ENCODE measurements around the gene REEP3.
A peak's percentile ranks its signal among the peaks of the same experiment; 100 is the strongest.
"Not testable (repeated sequence)": the region's sequence is repeated elsewhere in the genome, so short reads cannot be mapped to it uniquely, and the experiment has no call there.

The REEP3 gene

DNA sequence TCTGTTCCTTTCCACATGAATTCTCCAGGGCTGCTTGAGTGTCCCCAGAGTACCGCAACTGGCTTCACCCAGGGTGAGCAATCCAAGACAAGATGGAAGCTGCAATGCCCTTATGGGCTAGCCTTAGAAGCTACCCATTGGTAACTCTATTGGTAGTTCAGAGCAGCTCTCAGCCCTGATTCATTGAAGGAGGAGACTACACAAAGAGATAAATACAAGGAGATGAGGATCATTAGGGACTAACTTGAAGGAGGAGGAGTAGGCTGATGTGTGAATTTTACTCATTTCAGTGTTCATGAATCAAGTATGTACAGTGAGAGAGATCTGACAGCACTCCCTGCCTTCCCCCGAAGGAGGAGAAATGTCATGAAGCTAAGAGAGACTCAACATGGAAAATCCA, 124.0 kb downstream of the REEP3 start:
- no peaks in the 10 kb centered on the region for H3K36me3 ChIP-seq (ENCODE audit: control insufficient read depth, insufficient read depth, low read length)
- no peak overlapping the region for H3K4me3 ChIP-seq (ENCODE audit: low read length)
- no peaks in the 10 kb centered on the region for H3K27me3 ChIP-seq (ENCODE audit: control insufficient read depth, insufficient read depth, low read length)
- no peak overlapping the region for H3K9ac ChIP-seq (ENCODE audit: low read length)
- H3K27ac ChIP-seq (ENCODE audit: low read depth, low read length), result peak overlapping the region; percentile 6
- no peaks in the 10 kb centered on the region for H3K4me1 ChIP-seq (ENCODE audit: control insufficient read depth, insufficient read depth, low read length)

DNA sequence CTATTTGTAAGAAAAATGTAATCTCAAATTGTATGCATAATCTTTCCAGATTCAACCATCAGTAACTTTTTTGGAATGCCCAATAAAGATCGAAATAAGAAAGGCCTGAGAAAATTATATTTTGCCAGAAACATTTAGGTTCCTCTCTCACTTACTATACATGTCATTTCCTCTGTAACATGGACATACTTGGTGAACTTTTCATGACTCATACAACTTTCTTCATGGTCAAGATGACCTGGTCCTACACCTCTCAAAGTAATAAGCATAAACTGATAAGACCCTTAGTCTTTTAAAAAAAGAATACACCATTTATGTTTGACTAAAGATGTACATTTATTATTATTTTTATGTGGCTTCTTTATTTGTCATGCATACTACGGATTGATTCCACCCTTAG, 125.3 kb downstream of the REEP3 start:
- Histone ChIP-seq H3K27me3 (ENCODE audit: control insufficient read depth, insufficient read depth, low read length) (no peaks in the 10 kb centered on the region), H3K4me3 (ENCODE audit: low read length) (no peak overlapping the region), H3K27ac (ENCODE audit: low read depth, low read length) (no peak overlapping the region)

DNA sequence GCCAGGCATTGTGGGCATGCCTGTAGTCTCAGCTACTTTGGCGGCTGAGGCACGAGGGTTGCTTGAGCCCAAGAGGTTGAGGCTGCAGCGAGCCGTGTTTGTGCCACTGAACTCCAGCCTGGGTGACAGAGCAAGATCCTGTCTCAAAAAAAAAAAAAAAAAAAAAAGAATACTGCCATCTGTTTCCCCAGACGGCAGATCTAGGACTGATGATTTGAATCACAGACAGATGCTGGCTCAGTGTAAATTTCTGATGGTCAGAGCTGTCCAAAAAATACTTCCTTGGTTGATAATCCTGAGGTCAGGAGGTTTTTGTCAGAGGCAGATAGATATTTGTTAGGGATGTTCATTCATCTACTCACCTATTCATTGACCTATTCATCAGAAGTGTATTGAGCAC, 130.7 kb downstream of the REEP3 start:
- no peak overlapping the region for H3K4me3 ChIP-seq (ENCODE audit: low read length)
- H3K9ac ChIP-seq (ENCODE audit: low read length), result no peak overlapping the region
- H3K36me3 ChIP-seq (ENCODE audit: control insufficient read depth, insufficient read depth, low read length), result no peaks in the 10 kb centered on the region
- H3K4me1 ChIP-seq (ENCODE audit: control insufficient read depth, insufficient read depth, low read length), result no peaks in the 10 kb centered on the region
- no peaks in the 10 kb centered on the region for H3K27me3 ChIP-seq (ENCODE audit: control insufficient read depth, insufficient read depth, low read length)
- H3K27ac ChIP-seq (ENCODE audit: low read depth, low read length), result no peak overlapping the region

More for the DNA sequence above, 125.3 kb downstream of the REEP3 start:
- no peaks in the 10 kb centered on the region for H3K4me1 ChIP-seq (ENCODE audit: control insufficient read depth, insufficient read depth, low read length)
- H3K9ac ChIP-seq (ENCODE audit: low read length), result no peak overlapping the region
- no peaks in the 10 kb centered on the region for H3K36me3 ChIP-seq (ENCODE audit: control insufficient read depth, insufficient read depth, low read length)

DNA sequence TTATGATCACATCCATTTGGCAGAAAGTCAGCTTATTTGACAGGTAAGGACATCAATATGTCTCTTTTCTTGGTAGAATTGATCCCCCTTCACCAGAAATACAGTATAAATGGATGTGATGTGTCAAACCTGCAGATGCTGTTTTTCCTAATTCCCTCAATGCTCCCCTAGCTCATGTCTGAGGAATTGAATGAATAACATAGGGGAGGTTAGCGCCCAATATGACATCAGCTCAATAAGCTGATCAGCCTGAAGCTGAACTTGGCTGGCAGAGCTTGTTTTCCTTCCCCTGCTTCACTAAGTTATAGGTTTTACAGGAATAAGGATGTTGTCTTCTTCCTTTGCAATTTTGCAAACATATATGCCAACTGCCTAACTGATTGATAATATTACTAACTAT, 132.5 kb downstream of the REEP3 start:
- no peak overlapping the region for H3K9ac ChIP-seq (ENCODE audit: low read length)
- no peaks in the 10 kb centered on the region for H3K27me3 ChIP-seq (ENCODE audit: control insufficient read depth, insufficient read depth, low read length)
- no peak overlapping the region for H3K27ac ChIP-seq (ENCODE audit: low read depth, low read length)
- H3K4me1 ChIP-seq (ENCODE audit: control insufficient read depth, insufficient read depth, low read length), result no peaks in the 10 kb centered on the region
- H3K4me3 ChIP-seq (ENCODE audit: low read length), result no peak overlapping the region
- H3K36me3 ChIP-seq (ENCODE audit: control insufficient read depth, insufficient read depth, low read length), result no peaks in the 10 kb centered on the region

DNA sequence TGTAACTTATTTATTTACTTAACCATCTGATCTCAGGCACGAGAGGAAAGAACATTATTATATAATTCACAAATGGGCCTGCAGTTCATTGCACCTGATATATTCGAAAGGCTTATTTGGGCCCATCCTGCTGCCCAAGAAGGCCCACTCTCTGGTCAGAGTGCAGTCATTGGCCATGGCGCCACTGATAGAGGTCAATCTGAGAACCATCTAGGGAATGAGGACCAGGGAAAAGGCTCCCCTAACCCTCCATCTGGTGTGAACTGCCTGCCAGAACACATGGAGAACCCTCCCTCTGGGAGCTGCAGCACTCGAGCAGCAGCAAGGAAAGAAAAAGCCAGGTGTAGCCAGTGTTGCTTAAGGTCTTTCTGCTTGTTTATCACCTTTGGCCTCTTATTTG, 136.6 kb downstream of the REEP3 start:
- Histone ChIP-seq H3K27me3 (ENCODE audit: control insufficient read depth, insufficient read depth, low read length) (no peaks in the 10 kb centered on the region), H3K36me3 (ENCODE audit: control insufficient read depth, insufficient read depth, low read length) (no peaks in the 10 kb centered on the region), H3K4me3 (ENCODE audit: low read length) (no peak overlapping the region), H3K4me1 (ENCODE audit: control insufficient read depth, insufficient read depth, low read length) (no peaks in the 10 kb centered on the region), H3K27ac (ENCODE audit: low read depth, low read length) (no peak overlapping the region), H3K9ac (ENCODE audit: low read length) (no peak overlapping the region)

DNA sequence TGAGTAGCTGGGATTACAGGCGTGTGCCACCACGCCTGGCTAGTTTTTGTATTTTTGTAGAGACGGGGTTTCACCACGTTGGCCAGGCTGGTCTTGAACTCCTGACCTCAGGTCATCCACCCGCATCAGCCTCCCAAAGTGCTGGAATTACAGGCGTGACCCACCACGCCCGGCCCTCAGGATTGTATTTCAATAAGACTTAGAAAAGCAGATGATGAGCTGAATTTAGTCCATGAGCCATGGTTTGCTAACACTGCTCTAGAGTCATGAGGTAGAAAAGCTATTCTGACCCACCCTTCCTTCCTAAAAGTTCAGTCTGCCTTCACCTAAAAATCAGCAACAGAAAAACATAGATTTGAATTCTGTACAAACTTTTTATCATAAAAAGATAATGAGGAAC, 139.7 kb downstream of the REEP3 start:
- H3K9ac ChIP-seq (ENCODE audit: low read length); H3K4me1 ChIP-seq (ENCODE audit: control insufficient read depth, insufficient read depth, low read length); H3K27ac ChIP-seq (ENCODE audit: low read depth, low read length); H3K27me3 ChIP-seq (ENCODE audit: control insufficient read depth, insufficient read depth, low read length); H3K4me3 ChIP-seq (ENCODE audit: low read length); H3K36me3 ChIP-seq (ENCODE audit: control insufficient read depth, insufficient read depth, low read length): not testable (repeated sequence)

DNA sequence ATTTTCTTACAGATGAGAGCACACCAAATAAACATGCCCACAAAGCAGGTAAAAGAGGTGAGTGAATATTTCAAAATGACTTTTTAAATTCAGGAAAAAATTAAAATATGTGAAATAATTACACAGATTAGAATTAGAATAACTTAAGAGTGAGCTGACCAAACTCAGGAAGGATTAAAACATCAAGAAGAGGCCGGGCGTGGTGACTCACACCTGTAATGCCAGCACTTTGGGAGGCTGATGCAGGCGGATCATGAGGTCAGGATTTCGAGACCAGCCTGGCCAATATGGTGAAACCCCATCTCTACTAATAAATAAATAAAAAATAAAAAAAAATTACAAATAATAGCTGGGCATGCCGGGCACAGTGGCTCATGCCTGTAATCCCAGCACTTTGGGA, 140.1 kb downstream of the REEP3 start:
- Histone ChIP-seq H3K4me1 (ENCODE audit: control insufficient read depth, insufficient read depth, low read length) (no peaks in the 10 kb centered on the region), H3K27me3 (ENCODE audit: control insufficient read depth, insufficient read depth, low read length) (no peaks in the 10 kb centered on the region), H3K9ac (ENCODE audit: low read length) (no peak overlapping the region), H3K27ac (ENCODE audit: low read depth, low read length) (no peak overlapping the region), H3K36me3 (ENCODE audit: control insufficient read depth, insufficient read depth, low read length) (no peaks in the 10 kb centered on the region), H3K4me3 (ENCODE audit: low read length) (no peak overlapping the region)

DNA sequence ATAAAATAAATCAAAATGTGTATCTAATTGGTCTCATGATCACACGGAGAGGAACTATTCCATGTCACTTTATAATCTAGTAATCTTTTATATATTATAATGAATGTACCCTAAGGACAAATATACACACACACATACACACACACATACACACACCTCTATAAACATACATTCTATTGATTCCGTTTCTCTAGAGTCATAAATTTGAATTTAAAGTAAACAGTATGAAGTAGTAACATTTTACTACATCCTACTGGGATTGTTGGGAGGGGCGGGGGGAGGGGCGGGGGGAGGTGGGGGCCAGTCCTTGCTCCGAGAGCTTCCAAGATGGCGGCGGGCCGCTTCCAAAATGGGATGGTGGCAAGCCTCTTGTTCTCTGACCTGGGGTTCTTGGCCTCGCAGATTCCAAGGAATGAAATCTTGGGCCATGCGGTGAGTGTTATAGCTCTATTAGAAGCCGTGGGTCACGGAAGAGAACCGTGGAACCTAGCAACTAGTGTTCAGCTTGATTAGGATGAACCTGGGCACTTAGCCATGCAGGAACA, 143.2 kb downstream of the REEP3 start:
- Histone ChIP-seq H3K9ac (ENCODE audit: low read length) (no peak overlapping the region), H3K4me3 (ENCODE audit: low read length) (no peak overlapping the region), H3K36me3 (ENCODE audit: control insufficient read depth, insufficient read depth, low read length) (no peaks in the 10 kb centered on the region), H3K27me3 (ENCODE audit: control insufficient read depth, insufficient read depth, low read length) (no peaks in the 10 kb centered on the region), H3K27ac (ENCODE audit: low read depth, low read length) (no peak overlapping the region), H3K4me1 (ENCODE audit: control insufficient read depth, insufficient read depth, low read length) (no peaks in the 10 kb centered on the region)

DNA sequence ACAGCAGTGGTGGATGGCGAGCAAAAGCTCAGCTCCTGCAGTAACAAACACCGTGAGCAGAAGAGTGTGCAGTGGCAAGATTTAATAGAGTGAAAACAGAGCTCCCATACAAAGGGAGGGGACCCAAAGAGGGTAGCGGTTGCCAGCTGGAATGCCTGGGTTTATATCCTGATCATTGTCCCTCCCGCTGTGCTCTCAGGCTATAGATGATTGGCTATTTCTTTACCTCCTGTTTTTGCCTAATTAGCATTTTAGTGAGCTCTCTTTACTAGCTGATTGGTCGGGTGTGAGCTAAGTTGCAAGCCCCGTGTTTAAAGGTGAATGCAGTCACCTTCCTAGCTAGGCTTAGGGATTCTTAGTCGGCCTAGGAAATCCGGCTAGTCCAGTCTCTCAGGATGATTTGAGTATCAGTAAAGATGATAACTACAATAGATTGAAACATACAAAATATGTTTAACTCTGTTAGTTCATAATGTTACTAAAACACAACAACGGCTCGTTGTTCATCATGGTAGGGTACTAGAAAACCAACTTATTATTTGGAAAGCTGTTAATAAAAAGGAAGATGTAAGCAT, 143.9 kb downstream of the REEP3 start:
- H3K27me3 ChIP-seq (ENCODE audit: control insufficient read depth, insufficient read depth, low read length); H3K4me3 ChIP-seq (ENCODE audit: low read length); H3K4me1 ChIP-seq (ENCODE audit: control insufficient read depth, insufficient read depth, low read length); H3K9ac ChIP-seq (ENCODE audit: low read length); H3K27ac ChIP-seq (ENCODE audit: low read depth, low read length); H3K36me3 ChIP-seq (ENCODE audit: control insufficient read depth, insufficient read depth, low read length): not testable (repeated sequence)

DNA sequence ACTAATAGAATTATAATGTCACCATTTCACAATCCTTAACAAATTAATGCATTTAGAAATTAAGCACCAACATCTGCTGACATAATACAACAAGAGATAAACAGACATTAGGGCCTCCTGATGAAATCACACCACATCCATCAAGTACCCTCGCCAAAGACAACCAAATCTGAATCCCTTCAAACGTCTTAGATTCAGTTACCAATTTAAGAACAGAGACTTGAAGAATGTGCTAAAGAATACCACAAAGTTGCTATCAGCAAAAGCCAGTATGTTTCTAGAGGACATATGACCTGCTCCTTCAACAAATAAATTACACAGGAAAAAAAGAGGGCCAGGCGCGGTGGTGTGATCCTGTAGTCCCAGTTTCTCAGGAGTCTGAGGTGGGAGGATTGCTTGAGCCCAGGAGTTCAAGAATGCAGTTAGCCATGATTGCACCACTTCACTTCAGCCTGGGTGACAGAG, 144.5 kb downstream of the REEP3 start:
- Histone ChIP-seq H3K4me3 (ENCODE audit: low read length) (no peak overlapping the region), H3K36me3 (ENCODE audit: control insufficient read depth, insufficient read depth, low read length) (no peaks in the 10 kb centered on the region), H3K27ac (ENCODE audit: low read depth, low read length) (no peak overlapping the region), H3K9ac (ENCODE audit: low read length) (no peak overlapping the region), H3K4me1 (ENCODE audit: control insufficient read depth, insufficient read depth, low read length) (no peaks in the 10 kb centered on the region), H3K27me3 (ENCODE audit: control insufficient read depth, insufficient read depth, low read length) (no peaks in the 10 kb centered on the region)

DNA sequence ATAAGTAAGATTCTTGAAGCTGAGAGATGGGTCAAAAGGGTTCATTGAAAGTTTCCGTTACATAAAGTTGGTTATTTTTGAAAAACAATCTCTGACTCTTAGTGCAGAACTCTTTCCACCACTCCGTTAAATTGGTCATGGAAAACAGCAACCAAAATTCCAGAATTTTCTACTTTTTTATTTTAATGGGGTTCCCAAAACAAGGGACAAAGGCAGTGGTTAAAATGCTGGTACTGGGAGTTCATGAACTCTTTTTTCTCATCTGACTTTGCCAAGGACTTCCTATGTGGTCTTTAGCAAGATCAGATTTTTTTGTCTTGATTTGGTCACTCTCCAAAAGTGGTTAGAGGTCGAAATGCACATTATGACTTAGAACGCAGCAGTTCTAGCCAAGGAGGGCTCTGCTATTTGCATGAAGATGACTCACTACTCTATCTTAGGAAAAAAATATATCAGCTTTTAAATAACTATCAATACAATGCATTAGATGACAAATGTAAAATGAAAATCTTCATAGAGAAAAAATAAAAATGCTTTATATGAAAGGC, 145.7 kb downstream of the REEP3 start:
- Histone ChIP-seq H3K27me3 (ENCODE audit: control insufficient read depth, insufficient read depth, low read length) (no peaks in the 10 kb centered on the region), H3K9ac (ENCODE audit: low read length) (no peak overlapping the region), H3K4me3 (ENCODE audit: low read length) (no peak overlapping the region), H3K4me1 (ENCODE audit: control insufficient read depth, insufficient read depth, low read length) (peaks cover 11% of the 10 kb centered on the region), H3K36me3 (ENCODE audit: control insufficient read depth, insufficient read depth, low read length) (no peaks in the 10 kb centered on the region), H3K27ac (ENCODE audit: low read depth, low read length) (no peak overlapping the region)

DNA sequence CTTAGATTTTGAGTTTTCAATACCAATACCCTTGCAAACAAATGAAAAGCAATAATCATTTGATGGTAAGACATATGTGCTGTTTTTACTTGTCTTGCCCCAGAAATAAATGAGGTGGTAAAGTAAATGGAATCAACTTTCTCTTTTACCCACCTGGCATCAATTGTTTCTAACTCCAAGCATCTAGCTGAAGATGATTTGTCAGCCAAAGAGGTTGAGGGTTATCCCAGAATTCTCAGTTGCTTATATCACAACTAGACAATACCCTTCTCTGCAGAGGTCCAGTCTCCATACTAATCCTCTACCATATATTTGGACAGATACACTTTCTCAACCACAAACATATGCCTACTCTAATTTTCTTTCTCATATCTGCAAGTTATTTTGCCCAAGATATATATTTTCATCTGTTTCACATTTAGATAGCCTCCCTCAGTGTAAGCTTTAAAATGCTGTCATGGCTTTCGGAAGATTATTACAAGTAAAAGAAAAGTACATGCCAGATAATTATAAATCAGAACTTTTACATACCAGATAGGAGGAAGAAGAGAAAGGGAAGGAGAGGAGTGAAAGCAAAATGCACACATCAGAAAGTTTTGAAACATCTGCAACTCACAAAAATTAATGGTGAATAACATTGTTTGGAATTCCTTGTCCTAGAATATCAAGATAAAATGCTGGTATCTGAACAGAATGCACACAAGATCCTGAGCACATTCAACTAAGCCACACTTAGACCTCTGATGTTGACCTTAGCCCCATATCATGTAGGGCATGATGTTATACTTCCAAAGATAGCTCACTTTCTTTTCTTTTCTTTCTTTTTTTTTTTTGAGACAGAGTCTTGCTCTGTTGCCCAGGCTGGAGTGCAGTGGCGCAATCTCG, 146.6 kb downstream of the REEP3 start:
- Histone ChIP-seq H3K27ac (ENCODE audit: low read depth, low read length) (no peak overlapping the region), H3K27me3 (ENCODE audit: control insufficient read depth, insufficient read depth, low read length) (no peaks in the 10 kb centered on the region), H3K9ac (ENCODE audit: low read length) (no peak overlapping the region), H3K4me3 (ENCODE audit: low read length) (no peak overlapping the region), H3K4me1 (ENCODE audit: control insufficient read depth, insufficient read depth, low read length) (peaks cover 15% of the 10 kb centered on the region), H3K36me3 (ENCODE audit: control insufficient read depth, insufficient read depth, low read length) (no peaks in the 10 kb centered on the region)

Data from rectal smooth muscle tissue (tissue), 1 donor.